ENCODE results near the gene RAB41. TPM values are rescaled to one million over a fixed set of nuclear protein-coding genes. Genes with fewer than 3 reads are reported as not detected.
"Not testable (repeated sequence)": the region's sequence is repeated elsewhere in the genome, so short reads cannot be mapped to it uniquely, and the experiment has no call there.

Gene RAB41
- not detected for polyA plus RNA-seq

GRCh38 chrX:70281951-70282350 lies at the start of gene RAB41:
RAB41 (plus strand) TSS chrX:70282172; CDS start chrX:70282218, 46 bp downstream.
- H3K4me3 Mint-ChIP-seq, result no peak within 1 kb of the TSS
- H3K27me3 Mint-ChIP-seq (ENCODE audit: low read depth in 3 of 3), result peaks cover 0 to 2% (median 0%) of the 10 kb centered on the region in 3 donors
- no peaks in the 10 kb centered on the region for H3K9me3 Mint-ChIP-seq
- peaks cover 0 to 24% (median 15%) of the 10 kb centered on the region in 3 donors for H3K36me3 Mint-ChIP-seq
- DNase-seq, result no peak
- peaks cover 0 to 7% of the 10 kb centered on the region in 2 donors for H3K4me1 Mint-ChIP-seq
- H3K27ac Mint-ChIP-seq, result no peak within 1 kb of the TSS

- no peaks in the 10 kb centered on the region for H3K36me3 Mint-ChIP-seq
- no peak within 1 kb of the TSS for H3K27ac Mint-ChIP-seq
- DNase-seq, result no peak
- H3K9me3 Mint-ChIP-seq, result no peaks in the 10 kb centered on the region
- H3K4me3 Mint-ChIP-seq, result no peak within 1 kb of the TSS
- H3K4me1 Mint-ChIP-seq, result peaks cover 0 to 8% of the 10 kb centered on the region in 2 donors
- H3K27me3 Mint-ChIP-seq (ENCODE audit: low read depth in 3 of 3), result peaks cover 0 to 10% (median 3%) of the 10 kb centered on the region in 3 donors
Observed at GRCh38 chrX:70234355-70234754, 47.6 kb upstream of the RAB41 start, which contains the start of gene AWAT1. AWAT1 (plus strand) TSS chrX:70234655; CDS start chrX:70234696, 41 bp downstream.

GRCh38 chrX:70240751-70241150 lies 41.2 kb upstream of the RAB41 start:
- H3K36me3 Mint-ChIP-seq, result no peaks in the 10 kb centered on the region

GRCh38 chrX:70241501-70241900 lies 40.5 kb upstream of the RAB41 start:
- Mint-ChIP-seq H3K27ac (no peak overlapping the region), H3K9me3 (no peaks in the 10 kb centered on the region), H3K27me3 (ENCODE audit: low read depth in 3 of 3) (peaks cover 0 to 9% (median 3%) of the 10 kb centered on the region in 3 donors), H3K4me3 (no peak overlapping the region), H3K36me3 (no peaks in the 10 kb centered on the region), H3K4me1 (no peaks in the 10 kb centered on the region)
- no peak for DNase-seq

More at GRCh38 chrX:70240751-70241150, 41.2 kb upstream of the RAB41 start:
- Mint-ChIP-seq H3K9me3 (no peaks in the 10 kb centered on the region), H3K27ac (no peak overlapping the region), H3K4me1 (no peaks in the 10 kb centered on the region), H3K4me3 (no peak overlapping the region), H3K27me3 (ENCODE audit: low read depth in 3 of 3) (peaks cover 0 to 9% (median 3%) of the 10 kb centered on the region in 3 donors)
- DNase-seq, result no peak

GRCh38 chrX:70243601-70244000 lies 38.4 kb upstream of the RAB41 start:
- H3K27me3 Mint-ChIP-seq (ENCODE audit: low read depth in 3 of 3); H3K9me3 Mint-ChIP-seq; DNase-seq; H3K4me3 Mint-ChIP-seq; H3K4me1 Mint-ChIP-seq; H3K27ac Mint-ChIP-seq; H3K36me3 Mint-ChIP-seq: not testable (repeated sequence)

- H3K9me3 Mint-ChIP-seq, result no peaks in the 10 kb centered on the region
- H3K36me3 Mint-ChIP-seq, result no peaks in the 10 kb centered on the region
- no peak overlapping the region for H3K4me3 Mint-ChIP-seq
- H3K27ac Mint-ChIP-seq, result no peak overlapping the region
- no peaks in the 10 kb centered on the region for H3K4me1 Mint-ChIP-seq
- no peak for DNase-seq
- H3K27me3 Mint-ChIP-seq (ENCODE audit: low read depth in 3 of 3), result peaks cover 0 to 6% (median 3%) of the 10 kb centered on the region in 3 donors
Observed at GRCh38 chrX:70244881-70245280, 37.1 kb upstream of the RAB41 start.

GRCh38 chrX:70247252-70247651 lies 34.7 kb upstream of the RAB41 start:
- Mint-ChIP-seq H3K27me3 (ENCODE audit: low read depth in 3 of 3) (peaks cover 0 to 4% (median 0%) of the 10 kb centered on the region in 3 donors), H3K4me1 (no peaks in the 10 kb centered on the region)

GRCh38 chrX:70252491-70252890 lies 29.5 kb upstream of the RAB41 start:
- no peaks in the 10 kb centered on the region for H3K9me3 Mint-ChIP-seq
- H3K4me3 Mint-ChIP-seq, result no peak overlapping the region
- peaks cover 0 to 14% (median 2%) of the 10 kb centered on the region in 3 donors for H3K36me3 Mint-ChIP-seq
- no peak overlapping the region for H3K27ac Mint-ChIP-seq
- no peaks in the 10 kb centered on the region for H3K4me1 Mint-ChIP-seq
- H3K27me3 Mint-ChIP-seq (ENCODE audit: low read depth in 3 of 3), result peaks cover 0 to 4% (median 4%) of the 10 kb centered on the region in 3 donors
- DNase-seq, result no peak

More at GRCh38 chrX:70247252-70247651, 34.7 kb upstream of the RAB41 start:
- Mint-ChIP-seq H3K4me3 (no peak overlapping the region), H3K27ac (no peak overlapping the region), H3K36me3 (peaks cover 0 to 2% (median 0%) of the 10 kb centered on the region in 3 donors), H3K9me3 (no peaks in the 10 kb centered on the region)
- no peak for DNase-seq

- Mint-ChIP-seq H3K9me3 (no peaks in the 10 kb centered on the region), H3K27ac (no peak overlapping the region), H3K36me3 (peaks cover 0 to 14% (median 2%) of the 10 kb centered on the region in 3 donors), H3K4me3 (no peak overlapping the region), H3K4me1 (no peaks in the 10 kb centered on the region), H3K27me3 (ENCODE audit: low read depth in 3 of 3) (peaks cover 0 to 4% (median 0%) of the 10 kb centered on the region in 3 donors)
- DNase-seq, result no peak
Observed at GRCh38 chrX:70253377-70254062, 28.5 kb upstream of the RAB41 start.

GRCh38 chrX:70254063-70254400 lies 27.9 kb upstream of the RAB41 start:
- H3K36me3 Mint-ChIP-seq, result peaks cover 0 to 14% (median 2%) of the 10 kb centered on the region in 3 donors
- no peak overlapping the region for H3K4me3 Mint-ChIP-seq
- H3K9me3 Mint-ChIP-seq, result no peaks in the 10 kb centered on the region
- H3K27me3 Mint-ChIP-seq (ENCODE audit: low read depth in 3 of 3), result peaks cover 0 to 4% (median 0%) of the 10 kb centered on the region in 3 donors
- H3K27ac Mint-ChIP-seq, result no peak overlapping the region
- DNase-seq, result no peak
- no peaks in the 10 kb centered on the region for H3K4me1 Mint-ChIP-seq

- Mint-ChIP-seq H3K27me3 (ENCODE audit: low read depth in 3 of 3) (peaks cover 0 to 4% (median 2%) of the 10 kb centered on the region in 3 donors), H3K27ac (no peak overlapping the region), H3K4me3 (no peak overlapping the region), H3K4me1 (no peaks in the 10 kb centered on the region), H3K36me3 (peaks cover 0 to 14% (median 2%) of the 10 kb centered on the region in 3 donors), H3K9me3 (no peaks in the 10 kb centered on the region)
- no peak for DNase-seq
Observed at GRCh38 chrX:70254909-70255308, 27.1 kb upstream of the RAB41 start.

GRCh38 chrX:70255452-70255851 lies 26.5 kb upstream of the RAB41 start:
- Mint-ChIP-seq H3K27ac (no peak overlapping the region), H3K4me1 (no peaks in the 10 kb centered on the region), H3K4me3 (no peak overlapping the region), H3K27me3 (ENCODE audit: low read depth in 3 of 3) (peaks cover 0 to 4% (median 2%) of the 10 kb centered on the region in 3 donors), H3K9me3 (no peaks in the 10 kb centered on the region), H3K36me3 (peaks cover 0 to 14% (median 2%) of the 10 kb centered on the region in 3 donors)
- no peak for DNase-seq

GRCh38 chrX:70257423-70258288 lies 24.3 kb upstream of the RAB41 start:
- peaks cover 0 to 18% (median 0%) of the 10 kb centered on the region in 3 donors for H3K36me3 Mint-ChIP-seq
- H3K4me1 Mint-ChIP-seq, result no peaks in the 10 kb centered on the region
- H3K27me3 Mint-ChIP-seq (ENCODE audit: low read depth in 3 of 3), result peaks cover 0 to 4% (median 2%) of the 10 kb centered on the region in 3 donors
- H3K4me3 Mint-ChIP-seq, result no peak overlapping the region
- no peaks in the 10 kb centered on the region for H3K9me3 Mint-ChIP-seq
- no peak for DNase-seq
- H3K27ac Mint-ChIP-seq, result no peak overlapping the region

GRCh38 chrX:70260104-70260503 lies 21.9 kb upstream of the RAB41 start, which contains the start of gene P2RY4:
P2RY4 (minus strand) TSS chrX:70260204; CDS start chrX:70259624, 580 bp downstream.
- Mint-ChIP-seq H3K4me1 (no peaks in the 10 kb centered on the region), H3K27ac (no peak within 1 kb of the TSS), H3K9me3 (no peaks in the 10 kb centered on the region), H3K36me3 (peaks cover 0 to 5% (median 0%) of the 10 kb centered on the region in 3 donors), H3K27me3 (ENCODE audit: low read depth in 3 of 3) (peaks cover 0 to 6% (median 0%) of the 10 kb centered on the region in 3 donors), H3K4me3 (no peak within 1 kb of the TSS)
- no peak for DNase-seq

Data from immature natural killer cell (primary cell).